Measurements from ENCODE around the gene ARHGAP24. TPM values are rescaled to one million over a fixed set of nuclear protein-coding genes. Genes with fewer than 3 reads are reported as not detected.

ARHGAP24 gene
- total RNA-seq, 2 donors from 2014 or later = 4.2 to 5.2 TPM

GRCh38 chr4:86036736-86037135 lies 561.8 kb downstream of the ARHGAP24 start:
- no peak overlapping the region for H3K27ac ChIP-seq
- no peaks in the 10 kb centered on the region for H3K27me3 ChIP-seq
- no peak for DNase-seq
- intact Hi-C loops (cut with DNase I) = no loop called here
- H3K4me3 ChIP-seq = no peak overlapping the region
- H3K36me3 ChIP-seq = no peaks in the 10 kb centered on the region
- no peak overlapping the region for H3K9ac ChIP-seq (ENCODE audit: low read depth in 2 of 2, low read length in 2 of 2)
- no peaks in the 10 kb centered on the region for H3K4me1 ChIP-seq
- TF ChIP-seq CTCF (IDR thresholded peaks at IDR 0.05) = no peak
- no peaks in the 10 kb centered on the region for H3K9me3 ChIP-seq

GRCh38 chr4:86038037-86038436 lies 563.1 kb downstream of the ARHGAP24 start:
- TF ChIP-seq CTCF (IDR thresholded peaks at IDR 0.05) = no peak
- intact Hi-C loops (cut with DNase I) = no loop called here

GRCh38 chr4:86043755-86044592 lies 569.0 kb downstream of the ARHGAP24 start:
- DNase-seq = peak; percentile 36
- Histone ChIP-seq H3K9me3 (no peaks in the 10 kb centered on the region), H3K27ac (no peak overlapping the region), H3K27me3 (no peaks in the 10 kb centered on the region), H3K4me3 (no peak overlapping the region), H3K36me3 (no peaks in the 10 kb centered on the region), H3K4me1 (no peaks in the 10 kb centered on the region), H3K9ac (ENCODE audit: low read depth in 2 of 2, low read length in 2 of 2) (no peak overlapping the region)
- intact Hi-C loops (cut with DNase I) = loop anchor here (10.0 kb wide), 1 partner anchor 289 kb away; no protein-coding TSS in a partner anchor
- peak; percentile 62 for TF ChIP-seq CTCF (IDR thresholded peaks at IDR 0.05)

More at GRCh38 chr4:86038037-86038436, 563.1 kb downstream of the ARHGAP24 start:
- H3K27me3 ChIP-seq = no peaks in the 10 kb centered on the region
- no peaks in the 10 kb centered on the region for H3K4me1 ChIP-seq
- no peak for DNase-seq
- no peak overlapping the region for H3K9ac ChIP-seq (ENCODE audit: low read depth in 2 of 2, low read length in 2 of 2)
- no peaks in the 10 kb centered on the region for H3K36me3 ChIP-seq
- no peaks in the 10 kb centered on the region for H3K9me3 ChIP-seq
- H3K4me3 ChIP-seq = no peak overlapping the region
- H3K27ac ChIP-seq = no peak overlapping the region

- H3K4me1 ChIP-seq = no peaks in the 10 kb centered on the region
- TF ChIP-seq CTCF (IDR thresholded peaks at IDR 0.05) = no peak
- intact Hi-C loops (cut with DNase I) = loop anchor here (10.0 kb wide), 1 partner anchor 290 kb away; no protein-coding TSS in a partner anchor
- H3K9me3 ChIP-seq = no peaks in the 10 kb centered on the region
- H3K27me3 ChIP-seq = no peaks in the 10 kb centered on the region
- no peak overlapping the region for H3K9ac ChIP-seq (ENCODE audit: low read depth in 2 of 2, low read length in 2 of 2)
- no peaks in the 10 kb centered on the region for H3K36me3 ChIP-seq
- no peak overlapping the region for H3K4me3 ChIP-seq
- no peak for DNase-seq
- H3K27ac ChIP-seq = no peak overlapping the region
Observed at GRCh38 chr4:86044593-86044985, 569.6 kb downstream of the ARHGAP24 start.

- no peak overlapping the region for H3K27ac ChIP-seq
- no peaks in the 10 kb centered on the region for H3K9me3 ChIP-seq
- no peak overlapping the region for H3K4me3 ChIP-seq
- H3K36me3 ChIP-seq = no peaks in the 10 kb centered on the region
- no peak for TF ChIP-seq CTCF (IDR thresholded peaks at IDR 0.05)
- intact Hi-C loops (cut with DNase I) = loop anchor here (10.0 kb wide), 1 partner anchor 294 kb away; no protein-coding TSS in a partner anchor
- H3K27me3 ChIP-seq = no peaks in the 10 kb centered on the region
- no peaks in the 10 kb centered on the region for H3K4me1 ChIP-seq
- no peak overlapping the region for H3K9ac ChIP-seq (ENCODE audit: low read depth in 2 of 2, low read length in 2 of 2)
- DNase-seq = no peak
Observed at GRCh38 chr4:86048426-86048825, 573.5 kb downstream of the ARHGAP24 start.

All from colonic mucosa (tissue), 4 donors.